ENCODE measurements around the gene DHRS13. TPM values are rescaled to one million over a fixed set of nuclear protein-coding genes. Genes with fewer than 3 reads are reported as not detected.
A peak's percentile ranks its signal among the peaks of the same experiment; 100 is the strongest.
"Not testable (repeated sequence)": the region's sequence is repeated elsewhere in the genome, so short reads cannot be mapped to it uniquely, and the experiment has no call there.

The DHRS13 gene
- total and polyA plus RNA-seq, 2 donors (not counting 1 experiment from before 2014, with no cell fraction given): 2.6 to 7.8 TPM

GRCh38 chr17:28937044-28937729 is 34.3 kb upstream of the DHRS13 start:
- Histone ChIP-seq H3K79me2 (ENCODE audit: control insufficient read depth, insufficient read depth, low read length) (peaks cover 93% of the 10 kb centered on the region), H3K4me1 (ENCODE audit: control insufficient read depth, extremely low read depth, insufficient read depth, low read length) (peaks cover 6% of the 10 kb centered on the region), H3K9ac (ENCODE audit: insufficient read depth, low read length) (no peak overlapping the region), H2AFZ (ENCODE audit: low read length) (no peak overlapping the region), H3K9me3 (ENCODE audit: control insufficient read depth, insufficient read depth, low read depth, low read length) (no peaks in the 10 kb centered on the region), H3K27me3 (ENCODE audit: control insufficient read depth, insufficient read depth, low read length) (no peaks in the 10 kb centered on the region), H3K27ac (ENCODE audit: insufficient read depth, low read length) (no peak overlapping the region), H3K4me2 (ENCODE audit: extremely low read depth, insufficient read depth, low read length) (no peak overlapping the region), H4K20me1 (ENCODE audit: control insufficient read depth, extremely low read depth, insufficient read depth, low read length) (peaks cover 3% of the 10 kb centered on the region), H3K36me3 (ENCODE audit: control insufficient read depth, insufficient read depth, low read length) (no peaks in the 10 kb centered on the region), H3K4me3 (replicated peaks in 1 of 4; ENCODE audit: control extremely low read depth in 1 of 4, insufficient read depth in 1 of 4, low read depth in 3 of 4, low read length in 4 of 4) (no peak overlapping the region)
- TF ChIP-seq EZH2 (IDR thresholded peaks at IDR 0.05; ENCODE audit: low read length, missing control alignments) (no peak), CTCF (conservative IDR thresholded peaks at IDR 0.05 in 1 of 2, IDR thresholded peaks at IDR 0.05 in 1 of 2; ENCODE audit: low read depth in 1 of 2, low read length in 2 of 2) (no peak)
- peak in 1 of 2 donors; percentile 61 for DNase-seq (ENCODE audit: low read depth in 2 of 2)

GRCh38 chr17:28935744-28936460 is 33.0 kb upstream of the DHRS13 start:
- DNase-seq (ENCODE audit: low read depth in 2 of 2): no peak
- peaks cover 6% of the 10 kb centered on the region for H3K4me1 ChIP-seq (ENCODE audit: control insufficient read depth, extremely low read depth, insufficient read depth, low read length)
- no peak overlapping the region for H3K4me2 ChIP-seq (ENCODE audit: extremely low read depth, insufficient read depth, low read length)
- peaks cover 3% of the 10 kb centered on the region for H4K20me1 ChIP-seq (ENCODE audit: control insufficient read depth, extremely low read depth, insufficient read depth, low read length)
- TF ChIP-seq CTCF (conservative IDR thresholded peaks at IDR 0.05 in 1 of 2, IDR thresholded peaks at IDR 0.05 in 1 of 2; ENCODE audit: low read depth in 1 of 2, low read length in 2 of 2): no peak
- TF ChIP-seq EZH2 (IDR thresholded peaks at IDR 0.05; ENCODE audit: low read length, missing control alignments): no peak
- no peak overlapping the region for H2AFZ ChIP-seq (ENCODE audit: low read length)
- H3K4me3 ChIP-seq (replicated peaks in 1 of 4; ENCODE audit: control extremely low read depth in 1 of 4, insufficient read depth in 1 of 4, low read depth in 3 of 4, low read length in 4 of 4): no peak overlapping the region
- no peak overlapping the region for H3K27ac ChIP-seq (ENCODE audit: insufficient read depth, low read length)
- no peak overlapping the region for H3K9ac ChIP-seq (ENCODE audit: insufficient read depth, low read length)
- H3K79me2 ChIP-seq (ENCODE audit: control insufficient read depth, insufficient read depth, low read length): peaks cover 89% of the 10 kb centered on the region
- no peaks in the 10 kb centered on the region for H3K36me3 ChIP-seq (ENCODE audit: control insufficient read depth, insufficient read depth, low read length)
- no peaks in the 10 kb centered on the region for H3K27me3 ChIP-seq (ENCODE audit: control insufficient read depth, insufficient read depth, low read length)
- no peaks in the 10 kb centered on the region for H3K9me3 ChIP-seq (ENCODE audit: control insufficient read depth, insufficient read depth, low read depth, low read length)

GRCh38 chr17:28934508-28934907 is 31.6 kb upstream of the DHRS13 start:
- H3K4me1 ChIP-seq (ENCODE audit: control insufficient read depth, extremely low read depth, insufficient read depth, low read length); H2AFZ ChIP-seq (ENCODE audit: low read length); H3K27ac ChIP-seq (ENCODE audit: insufficient read depth, low read length); H3K27me3 ChIP-seq (ENCODE audit: control insufficient read depth, insufficient read depth, low read length); H3K4me3 ChIP-seq (replicated peaks in 1 of 4; ENCODE audit: control extremely low read depth in 1 of 4, insufficient read depth in 1 of 4, low read depth in 3 of 4, low read length in 4 of 4); H3K9me3 ChIP-seq (ENCODE audit: control insufficient read depth, insufficient read depth, low read depth, low read length); H3K9ac ChIP-seq (ENCODE audit: insufficient read depth, low read length); DNase-seq (ENCODE audit: low read depth in 2 of 2); H3K36me3 ChIP-seq (ENCODE audit: control insufficient read depth, insufficient read depth, low read length); H4K20me1 ChIP-seq (ENCODE audit: control insufficient read depth, extremely low read depth, insufficient read depth, low read length); H3K4me2 ChIP-seq (ENCODE audit: extremely low read depth, insufficient read depth, low read length): not testable (repeated sequence)
- peaks cover 89% of the 10 kb centered on the region for H3K79me2 ChIP-seq (ENCODE audit: control insufficient read depth, insufficient read depth, low read length)

Data from fibroblast of lung (primary cell).